ENCODE data around the gene PRADC1.
A peak's percentile ranks its signal among the peaks of the same experiment; 100 is the strongest.
"Not testable (repeated sequence)": the region's sequence is repeated elsewhere in the genome, so short reads cannot be mapped to it uniquely, and the experiment has no call there.

Gene PRADC1

GRCh38 chr2:73233154-73233931 lies at the start of gene PRADC1:
PRADC1 (minus strand) TSS chr2:73233239; CDS start chr2:73233160, 79 bp downstream.
- peak; percentile 89 for DNase-seq

- DNase-seq: no peak
Measured at GRCh38 chr2:73281244-73281643, 48.2 kb upstream of the PRADC1 start.

- no peak for DNase-seq
Measured at GRCh38 chr2:73279852-73280251, 46.8 kb upstream of the PRADC1 start.

- DNase-seq: no peak
Measured at GRCh38 chr2:73272270-73272669, 39.2 kb upstream of the PRADC1 start.

GRCh38 chr2:73269686-73270465 lies 36.8 kb upstream of the PRADC1 start:
- no peak for DNase-seq

- DNase-seq: no peak
Measured at GRCh38 chr2:73268830-73269685, 36.0 kb upstream of the PRADC1 start.

- DNase-seq: no peak
Measured at GRCh38 chr2:73268366-73268829, 35.4 kb upstream of the PRADC1 start.

GRCh38 chr2:73267008-73267407 lies 34.0 kb upstream of the PRADC1 start:
- DNase-seq: no peak

GRCh38 chr2:73266061-73266901 lies 33.2 kb upstream of the PRADC1 start:
- no peak for DNase-seq

- no peak for DNase-seq
Measured at GRCh38 chr2:73265298-73266060, 32.4 kb upstream of the PRADC1 start.

GRCh38 chr2:73264783-73265182 lies 31.7 kb upstream of the PRADC1 start:
- DNase-seq: no peak

GRCh38 chr2:73264332-73264606 lies 31.2 kb upstream of the PRADC1 start:
- DNase-seq: no peak

GRCh38 chr2:73263540-73264331 lies 30.7 kb upstream of the PRADC1 start:
- DNase-seq: no peak

GRCh38 chr2:73262691-73263429 lies 29.8 kb upstream of the PRADC1 start:
- not testable (repeated sequence) for DNase-seq

- no peak for DNase-seq
Measured at GRCh38 chr2:73262108-73262651, 29.1 kb upstream of the PRADC1 start.

GRCh38 chr2:73260338-73260984 lies 27.4 kb upstream of the PRADC1 start:
- no peak for DNase-seq

GRCh38 chr2:73259704-73260337 lies 26.8 kb upstream of the PRADC1 start:
- no peak for DNase-seq

GRCh38 chr2:73259276-73259675 lies 26.2 kb upstream of the PRADC1 start:
- DNase-seq: no peak

GRCh38 chr2:73258913-73259215 lies 25.8 kb upstream of the PRADC1 start:
- no peak for DNase-seq

Measured in KG1 (cell line).